IMR-90 (cell line): ENCODE data around the gene ZNF503. TPM values are rescaled to one million over a fixed set of nuclear protein-coding genes. Genes with fewer than 3 reads are reported as not detected.

Experiments
- ATAC-seq: fragments of 200-7000 bp; cut with Tn5 transposase; 2 replicates; pipeline ENCODE4 v1.9.1; 2020; ENCODE audit warnings: low read depth, mild to moderate bottlenecking, moderate library complexity
- BruUV-seq: library from RNA; stranded (reverse); fragments of 400-500 nt; replicated peaks from 2 replicates; lab custom pipeline; 2021; lab: Mats Ljungman, UMichigan
- CTCF ChIA-PET: fragments of 300-600 bp; formaldehyde crosslinking; extraction: SDS; loops from one replicate; lab custom pipeline; 2021; ENCODE audit warnings: antibody characterized with exemption; lab: Yijun Ruan, JAX
- POLR2A ChIA-PET: fragments of 300-600 bp; sonication (Branson Sonifier 250); formaldehyde crosslinking; loops from one replicate; lab custom pipeline; 2022; ENCODE audit warnings: antibody characterized with exemption; ENCODE audit not compliant: unreplicated experiment; lab: Charles Lee
- DNase-seq: peaks from one replicate; pipeline ENCODE4 v3.0.0; 2013
- H2AFZ ChIP-seq: replicated peaks from 2 replicates; pipeline ENCODE3; 2013; ENCODE audit warnings: low read length, mild to moderate bottlenecking; ENCODE audit not compliant: poor library complexity
- H2AK5ac ChIP-seq: 2 replicates; pipeline ENCODE4 v1.6.1; 2013; ENCODE audit warnings: low read depth, low read length, inconsistent platforms
- H2AK9ac ChIP-seq: replicated peaks from 2 replicates; pipeline ENCODE3; 2013; ENCODE audit warnings: mild to moderate bottlenecking, low read depth, low read length, moderate library complexity; ENCODE audit not compliant: poor library complexity
- H2BK120ac ChIP-seq: 2 replicates; pipeline ENCODE4 v1.6.1; 2013; ENCODE audit warnings: low read depth, low read length, inconsistent platforms
- H2BK15ac ChIP-seq: 3 replicates; pipeline ENCODE4 v1.6.1; 2013; ENCODE audit warnings: low read depth, low read length, inconsistent platforms
- H2BK20ac ChIP-seq: 2 replicates; pipeline ENCODE4 v1.6.1; 2013; ENCODE audit warnings: low read depth, mild to moderate bottlenecking, inconsistent platforms, low read length, moderate library complexity
- H2BK5ac ChIP-seq: 2 replicates; pipeline ENCODE4 v1.6.1; 2013; ENCODE audit warnings: mild to moderate bottlenecking, low read depth, low read length, inconsistent platforms; ENCODE audit not compliant: poor library complexity, severe bottlenecking
- H3K14ac ChIP-seq: replicated peaks from 2 replicates; pipeline ENCODE4 v1.6.1; 2013; ENCODE audit warnings: low read depth, low read length, inconsistent platforms
- H3K18ac ChIP-seq: 2 replicates; pipeline ENCODE4 v1.6.1; 2013; ENCODE audit warnings: low read depth, low read length, control low read depth
- H3K23ac ChIP-seq: 2 replicates; pipeline ENCODE4 v1.6.1; 2013; ENCODE audit warnings: low read depth, low read length, inconsistent platforms
- H3K27ac ChIP-seq: 2 replicates; pipeline ENCODE4 v1.5.1; 2013; ENCODE audit warnings: mild to moderate bottlenecking, control low read depth, low read length; ENCODE audit not compliant: insufficient read depth
- H3K27me3 ChIP-seq: 2 replicates; pipeline ENCODE4 v1.6.1; 2013; ENCODE audit warnings: low read length; ENCODE audit not compliant: control insufficient read depth, insufficient read depth
- H3K36me3 ChIP-seq: 2 replicates; pipeline ENCODE4 v1.6.1; 2013; ENCODE audit warnings: low read length, mixed read lengths; ENCODE audit not compliant: control insufficient read depth, insufficient read depth
- H3K4ac ChIP-seq: 2 replicates; pipeline ENCODE4 v1.6.1; 2013; ENCODE audit warnings: low read depth, low read length, inconsistent platforms
- H3K4me1 ChIP-seq: 2 replicates; pipeline ENCODE4 v1.6.1; 2013; ENCODE audit warnings: low read length, mixed read lengths; ENCODE audit not compliant: control insufficient read depth, insufficient read depth
- H3K4me2 ChIP-seq: 2 replicates; pipeline ENCODE4 v1.6.1; 2013; ENCODE audit warnings: low read depth, mild to moderate bottlenecking, control low read depth, low read length, moderate library complexity
- H3K4me3 ChIP-seq: 2 replicates; pipeline ENCODE4 v1.5.1; 2013; ENCODE audit warnings: low read depth, mild to moderate bottlenecking, control low read depth, low read length, moderate library complexity; ENCODE audit not compliant: insufficient read depth
- H3K56ac ChIP-seq: 2 replicates; pipeline ENCODE4 v1.6.1; 2013; ENCODE audit warnings: low read length, inconsistent platforms; ENCODE audit not compliant: insufficient read depth; ENCODE audit errors: extremely low read depth
- H3K79me1 ChIP-seq, 2 experiments: 2 replicates each; pipeline ENCODE4 v1.6.1; 2013; ENCODE audit warnings: low read length in 2 of 2, inconsistent platforms in 1 of 2, low read depth in 1 of 2
- H3K9ac ChIP-seq: 2 replicates; pipeline ENCODE4 v1.6.1; 2013; ENCODE audit warnings: low read depth, low read length, control low read depth
- H3K9me1 ChIP-seq: 2 replicates; pipeline ENCODE4 v1.6.1; 2013; ENCODE audit warnings: low read length, inconsistent platforms; ENCODE audit not compliant: insufficient read depth
- H3K9me3 ChIP-seq: 2 replicates; pipeline ENCODE4 v1.6.1; 2013; ENCODE audit warnings: low read length; ENCODE audit not compliant: control insufficient read depth, insufficient read depth
- H4K20me1 ChIP-seq: 2 replicates; pipeline ENCODE4 v1.6.1; 2013; ENCODE audit warnings: low read length, inconsistent platforms; ENCODE audit not compliant: insufficient read depth
- H4K5ac ChIP-seq: 2 replicates; pipeline ENCODE4 v1.6.1; 2013; ENCODE audit warnings: mild to moderate bottlenecking, low read depth, low read length, control low read depth
- H4K8ac ChIP-seq, 2 experiments: 2 replicates each; pipeline ENCODE4 v1.6.1; 2013; ENCODE audit warnings: low read depth in 2 of 2, low read length in 2 of 2, control low read depth in 1 of 2, inconsistent platforms in 1 of 2
- H4K91ac ChIP-seq: 2 replicates; pipeline ENCODE4 v1.6.1; 2013; ENCODE audit warnings: low read depth, low read length, inconsistent platforms; ENCODE audit not compliant: insufficient read depth
- BHLHE40 ChIP-seq: fragments of 150-350 bp; IDR thresholded peaks from 2 replicates; pipeline ENCODE4 v1.6.1; 2016; ENCODE audit warnings: mild to moderate bottlenecking, low read depth, low read length
- CEBPB ChIP-seq: IDR thresholded peaks from 2 replicates; pipeline ENCODE4 v1.6.1; 2012; ENCODE audit warnings: low read depth, low read length, improper control_type of control experiment
- CTCF ChIP-seq: conservative IDR thresholded peaks from 2 replicates; pipeline ENCODE4 v1.5.1; 2012; ENCODE audit warnings: mild to moderate bottlenecking, low read depth, low read length, improper control_type of control experiment
- ELK1 ChIP-seq: fragments of 150-350 bp; IDR thresholded peaks from 2 replicates; pipeline ENCODE4 v1.6.1; 2016; ENCODE audit warnings: low read depth, mild to moderate bottlenecking, low read length, moderate library complexity, borderline replicate concordance
- MAFK ChIP-seq: IDR thresholded peaks from 2 replicates; pipeline ENCODE4 v1.6.1; 2012; ENCODE audit warnings: low read depth, low read length, improper control_type of control experiment
- MAZ ChIP-seq: IDR thresholded peaks from 2 replicates; pipeline ENCODE4 v1.6.1; 2012; ENCODE audit warnings: low read depth, mild to moderate bottlenecking, low read length, improper control_type of control experiment, moderate library complexity, borderline replicate concordance
- NFE2L2 ChIP-seq: fragments of 150-350 bp; IDR thresholded peaks from 2 replicates; pipeline ENCODE4 v1.6.1; 2016; ENCODE audit warnings: low read depth, mild to moderate bottlenecking, low read length
- POLR2A ChIP-seq: IDR thresholded peaks from 2 replicates; pipeline ENCODE4 v1.6.1; 2012; ENCODE audit warnings: mild to moderate bottlenecking, low read depth, low read length
- RAD21 ChIP-seq: IDR thresholded peaks from 2 replicates; pipeline ENCODE4 v1.6.1; 2012; ENCODE audit warnings: low read length, improper control_type of control experiment
- RCOR1 ChIP-seq: IDR thresholded peaks from 2 replicates; pipeline ENCODE4 v1.6.1; 2012; ENCODE audit warnings: mild to moderate bottlenecking, low read length, improper control_type of control experiment; ENCODE audit not compliant: insufficient replicate concordance
- RFX5 ChIP-seq: IDR thresholded peaks from 2 replicates; pipeline ENCODE4 v1.8.0; 2012; ENCODE audit warnings: low read depth, mild to moderate bottlenecking, low read length, moderate library complexity
- SMC3 ChIP-seq: fragments of 150-350 bp; IDR thresholded peaks from 2 replicates; pipeline ENCODE4 v1.6.1; 2016; ENCODE audit warnings: low read depth, mild to moderate bottlenecking, antibody characterized with exemption, low read length, moderate library complexity
- WGBS, 2 experiments: methylation state at CpG; one replicate each; pipeline versions ENCODE4 v1.1.5 to v1.1.7; 2013; ENCODE audit warnings: missing lambda C conversion rate in 2 of 2; ENCODE audit not compliant: insufficient read length in 1 of 2; ENCODE audit errors: extremely low coverage in 2 of 2; 5-methylcytosine and 5-hydroxymethylcytosine counted together
- dilution Hi-C: fragments of 300-500 bp; cut with HindIII; formaldehyde crosslinking; loops from one replicate; pipeline ENCODE4 v1.14.3; 2018; ENCODE audit warnings: low sequenced_read_pairs; ENCODE audit not compliant: unreplicated experiment
- in situ Hi-C: fragments of 300-500 bp; cut with MboI; formaldehyde crosslinking; loops from 3 replicates; pipeline ENCODE4 v1.14.3; 2019; ENCODE audit warnings: low sequenced_read_pairs, inconsistent platforms, mixed read lengths
- intact Hi-C: fragments of 100-400 bp; cut with micrococcal nuclease; formaldehyde crosslinking; loops from 2 replicates; pipeline ENCODE4 v1.10.0; 2022
- polyA plus RNA-seq, 3 experiments: library from polyadenylated mRNA; depleted of rRNA; stranded (reverse); fragments of >200 nt; gene quantifications; 2 replicates each; pipeline ENCODE4 v1.2.3, GENCODE V29; 2012; ENCODE audit warnings: low replicate concordance in 1 of 3
- total RNA-seq: library from RNA; depleted of rRNA; stranded (reverse); fragments of >200 nt; gene quantifications from 2 replicates; pipeline ENCODE4 v1.2.3, GENCODE V29; 2012

ZNF503 gene
- total and polyA plus RNA-seq, 2 of the 4 experiments (the other 2 are of a cell fraction) = 0.36 to 5.8 TPM

- WGBS, 2 experiments = 12% methylated on average over 14 of the region's 58 CpGs; no CpG with 5 or more reads in 1 of the 2 experiments
- Histone ChIP-seq H2BK120ac (no peak overlapping the region), H4K91ac (no peak overlapping the region; the same call in 1 of the 2 replicates), H2BK5ac (no peak overlapping the region), H2AFZ (peak overlapping the region; percentile 99), H3K56ac (no peak overlapping the region), H3K9ac (0 out of 2 replicates have a peak overlapping the region, but pooled peaks have one; percentile 20), H3K9me3 (no peaks in the 10 kb centered on the region), H2BK15ac (no peak overlapping the region), H3K27me3 (0 out of 2 replicates have a peak, but pooled peaks cover 4% of the 10 kb centered on the region), H3K4me2 (peak overlapping the region; percentile 91), H4K5ac (peak overlapping the region; percentile 30; the same call in 1 of the 2 replicates), H3K36me3 (peaks cover 11% of the 10 kb centered on the region; the same call in 1 of the 2 replicates), H3K79me1 (no peaks in the 10 kb centered on the region; a peak in 1 of 4 replicates), H4K8ac (peak overlapping the region in 1 of 2 experiments; percentile 51; a peak in 1 of 4 replicates), H3K9me1 (no peaks in the 10 kb centered on the region), H3K4me3 (peak overlapping the region; percentile 60), H4K20me1 (peaks cover 14% of the 10 kb centered on the region; the same call in 1 of the 2 replicates), H3K14ac (no peak overlapping the region), H3K18ac (peak overlapping the region; percentile 34; the same call in 1 of the 2 replicates), H2AK5ac (no peak overlapping the region; the same call in 1 of the 2 replicates), H3K27ac (peak overlapping the region; percentile 5; the same call in 1 of the 2 replicates), H3K23ac (no peak overlapping the region; the same call in 1 of the 2 replicates), H3K4ac (peak overlapping the region; percentile 5; the same call in 1 of the 2 replicates), H2BK20ac (no peak overlapping the region), H2AK9ac (peak overlapping the region; percentile 60), H3K4me1 (peaks cover 2% of the 10 kb centered on the region; the same call in 1 of the 2 replicates)
- dilution Hi-C loops = no loop called here
- in situ Hi-C loops = loop anchor here (10.0 to 25.0 kb wide), 4 partner anchors 633 to 1583 kb away; no protein-coding TSS in a partner anchor
- POLR2A ChIA-PET = interaction anchor here (0.6 kb wide), 1 partner anchor 1500 kb away, joined by 16 read pairs; no protein-coding TSS in a partner anchor
- BruUV-seq = no TSS peak
- DNase-seq (no peak), ATAC-seq (no peak)
- intact Hi-C loops = loop anchor here (2.0 to 10.0 kb wide), 5 partner anchors 505 to 1708 kb away; no protein-coding TSS in a partner anchor
- CTCF ChIA-PET = no interaction called here
- TF ChIP-seq MAZ (no peak), RAD21 (no peak), RFX5 (no peak), MAFK (no peak), POLR2A (no peak), ELK1 (no peak), CEBPB (no peak), NFE2L2 (no peak), SMC3 (no peak), RCOR1 (no peak), BHLHE40 (no peak), CTCF (no peak)
These were observed 2.6 kb upstream of the ZNF503 start for GRCh38 chr10:75403939-75404814.
